Ovary (tissue), 1 donor: ENCODE measurements around the gene MTHFD2.

ENCODE experiments used
- EP300 ChIP-seq: sonication (generic); formaldehyde crosslinking; IDR thresholded peaks from one replicate; pipeline ENCODE4 v1.6.1; 2017; ENCODE audit warnings: antibody characterized with exemption
- POLR2A ChIP-seq: fragments of 450-650 bp; IDR thresholded peaks from one replicate; pipeline ENCODE4 v1.6.1; 2017; ENCODE audit warnings: antibody characterized with exemption, mild to moderate bottlenecking, moderate library complexity

GRCh38 chr2:74221604-74222299 is 23.3 kb downstream of the MTHFD2 start:
- no peak for TF ChIP-seq POLR2A
- TF ChIP-seq EP300 = no peak
